ENCODE results near the gene ADARB2.
A peak's percentile ranks its signal among the peaks of the same experiment; 100 is the strongest.

Gene ADARB2

GRCh38 chr10:1558906-1559305 lies 178.4 kb downstream of the ADARB2 start:
- ATAC-seq (replicated peaks), result no peak
- no peak overlapping the region for H3K4me3 Mint-ChIP-seq
- peaks cover 55 to 85% of the 10 kb centered on the region in 2 donors for H3K27me3 Mint-ChIP-seq

GRCh38 chr10:1557081-1557480 lies 180.2 kb downstream of the ADARB2 start:
- H3K27me3 Mint-ChIP-seq, result peaks cover 51 to 72% of the 10 kb centered on the region in 2 donors
- no peak overlapping the region for H3K27ac Mint-ChIP-seq
- H3K4me3 Mint-ChIP-seq, result no peak overlapping the region
- DNase-seq (no peak), ATAC-seq (replicated peaks) (no peak)
- H3K9me3 Mint-ChIP-seq, result no peaks in the 10 kb centered on the region
- no peaks in the 10 kb centered on the region for H3K4me1 Mint-ChIP-seq (ENCODE audit: low read depth in 2 of 2)
- no peaks in the 10 kb centered on the region for H3K36me3 Mint-ChIP-seq (ENCODE audit: insufficient read depth)

More at GRCh38 chr10:1558906-1559305, 178.4 kb downstream of the ADARB2 start:
- Mint-ChIP-seq H3K9me3 (no peaks in the 10 kb centered on the region), H3K4me1 (ENCODE audit: low read depth in 2 of 2) (no peaks in the 10 kb centered on the region), H3K36me3 (ENCODE audit: insufficient read depth) (no peaks in the 10 kb centered on the region), H3K27ac (no peak overlapping the region)
- DNase-seq, result no peak

GRCh38 chr10:1556496-1556895 lies 180.8 kb downstream of the ADARB2 start:
- ATAC-seq (replicated peaks) (no peak), DNase-seq (no peak)
- Mint-ChIP-seq H3K4me3 (no peak overlapping the region), H3K4me1 (ENCODE audit: low read depth in 2 of 2) (no peaks in the 10 kb centered on the region), H3K27ac (no peak overlapping the region), H3K36me3 (ENCODE audit: insufficient read depth) (no peaks in the 10 kb centered on the region), H3K27me3 (peaks cover 46 to 71% of the 10 kb centered on the region in 2 donors), H3K9me3 (no peaks in the 10 kb centered on the region)

GRCh38 chr10:1553951-1554350 lies 183.4 kb downstream of the ADARB2 start:
- Mint-ChIP-seq H3K36me3 (ENCODE audit: insufficient read depth) (no peaks in the 10 kb centered on the region), H3K27ac (no peak overlapping the region), H3K9me3 (no peaks in the 10 kb centered on the region), H3K4me1 (ENCODE audit: low read depth in 2 of 2) (peaks cover 0 to 4% of the 10 kb centered on the region in 2 donors), H3K27me3 (peaks cover 27 to 59% of the 10 kb centered on the region in 2 donors), H3K4me3 (no peak overlapping the region)
- ATAC-seq (replicated peaks), result no peak
- no peak for DNase-seq

GRCh38 chr10:1552881-1553670 lies 184.2 kb downstream of the ADARB2 start:
- Mint-ChIP-seq H3K27me3 (peaks cover 18 to 54% of the 10 kb centered on the region in 2 donors), H3K9me3 (no peaks in the 10 kb centered on the region), H3K36me3 (ENCODE audit: insufficient read depth) (no peaks in the 10 kb centered on the region), H3K4me3 (no peak overlapping the region), H3K4me1 (ENCODE audit: low read depth in 2 of 2) (peaks cover 0 to 4% of the 10 kb centered on the region in 2 donors), H3K27ac (no peak overlapping the region)
- no peak for ATAC-seq (replicated peaks)
- DNase-seq, result no peak

- Mint-ChIP-seq H3K9me3 (no peaks in the 10 kb centered on the region), H3K27ac (no peak overlapping the region), H3K4me1 (ENCODE audit: low read depth in 2 of 2) (peaks cover 0 to 4% of the 10 kb centered on the region in 2 donors), H3K27me3 (peaks cover 11 to 48% of the 10 kb centered on the region in 2 donors), H3K4me3 (no peak overlapping the region), H3K36me3 (ENCODE audit: insufficient read depth) (no peaks in the 10 kb centered on the region)
- DNase-seq (no peak), ATAC-seq (replicated peaks) (no peak)
Measured at GRCh38 chr10:1552406-1552805, 184.9 kb downstream of the ADARB2 start.

GRCh38 chr10:1551636-1552338 lies 185.5 kb downstream of the ADARB2 start:
- Mint-ChIP-seq H3K9me3 (no peaks in the 10 kb centered on the region), H3K27me3 (peaks cover 5 to 45% of the 10 kb centered on the region in 2 donors), H3K27ac (no peak overlapping the region), H3K4me3 (no peak overlapping the region), H3K36me3 (ENCODE audit: insufficient read depth) (no peaks in the 10 kb centered on the region), H3K4me1 (ENCODE audit: low read depth in 2 of 2) (peaks cover 0 to 4% of the 10 kb centered on the region in 2 donors)
- no peak for ATAC-seq (replicated peaks)
- no peak for DNase-seq

- Mint-ChIP-seq H3K27me3 (peaks cover 0 to 52% of the 10 kb centered on the region in 2 donors), H3K36me3 (ENCODE audit: insufficient read depth) (no peaks in the 10 kb centered on the region), H3K4me1 (ENCODE audit: low read depth in 2 of 2) (peaks cover 0 to 4% of the 10 kb centered on the region in 2 donors), H3K9me3 (no peaks in the 10 kb centered on the region), H3K4me3 (no peak overlapping the region), H3K27ac (no peak overlapping the region)
- ATAC-seq (replicated peaks), result no peak
- no peak for DNase-seq
Measured at GRCh38 chr10:1550616-1551015, 186.7 kb downstream of the ADARB2 start.

GRCh38 chr10:1550291-1550595 lies 187.1 kb downstream of the ADARB2 start:
- H3K27me3 Mint-ChIP-seq, result peaks cover 0 to 55% of the 10 kb centered on the region in 2 donors
- H3K36me3 Mint-ChIP-seq (ENCODE audit: insufficient read depth), result no peaks in the 10 kb centered on the region
- peaks cover 0 to 4% of the 10 kb centered on the region in 2 donors for H3K4me1 Mint-ChIP-seq (ENCODE audit: low read depth in 2 of 2)
- ATAC-seq (replicated peaks), result no peak
- DNase-seq, result no peak
- H3K9me3 Mint-ChIP-seq, result no peaks in the 10 kb centered on the region
- no peak overlapping the region for H3K27ac Mint-ChIP-seq
- H3K4me3 Mint-ChIP-seq, result no peak overlapping the region

- no peaks in the 10 kb centered on the region for H3K36me3 Mint-ChIP-seq (ENCODE audit: insufficient read depth)
- H3K27me3 Mint-ChIP-seq, result peaks cover 0 to 52% of the 10 kb centered on the region in 2 donors
- no peaks in the 10 kb centered on the region for H3K9me3 Mint-ChIP-seq
- H3K4me3 Mint-ChIP-seq, result no peak overlapping the region
- H3K4me1 Mint-ChIP-seq (ENCODE audit: low read depth in 2 of 2), result peaks cover 0 to 4% of the 10 kb centered on the region in 2 donors
- no peak overlapping the region for H3K27ac Mint-ChIP-seq
- no peak for ATAC-seq (replicated peaks)
- DNase-seq, result no peak
Measured at GRCh38 chr10:1549591-1550290, 187.6 kb downstream of the ADARB2 start.

GRCh38 chr10:1548596-1548995 lies 188.7 kb downstream of the ADARB2 start:
- H3K36me3 Mint-ChIP-seq (ENCODE audit: insufficient read depth), result no peaks in the 10 kb centered on the region

GRCh38 chr10:1548146-1548545 lies 189.2 kb downstream of the ADARB2 start:
- Mint-ChIP-seq H3K27ac (no peak overlapping the region), H3K36me3 (ENCODE audit: insufficient read depth) (no peaks in the 10 kb centered on the region), H3K4me3 (no peak overlapping the region), H3K9me3 (no peaks in the 10 kb centered on the region), H3K27me3 (peaks cover 0 to 44% of the 10 kb centered on the region in 2 donors), H3K4me1 (ENCODE audit: low read depth in 2 of 2) (peaks cover 0 to 4% of the 10 kb centered on the region in 2 donors)
- ATAC-seq (replicated peaks) (no peak), DNase-seq (no peak)

More at GRCh38 chr10:1548596-1548995, 188.7 kb downstream of the ADARB2 start:
- H3K4me1 Mint-ChIP-seq (ENCODE audit: low read depth in 2 of 2), result peaks cover 0 to 4% of the 10 kb centered on the region in 2 donors
- H3K4me3 Mint-ChIP-seq, result no peak overlapping the region
- DNase-seq, result no peak
- no peak for ATAC-seq (replicated peaks)
- H3K27ac Mint-ChIP-seq, result no peak overlapping the region
- H3K9me3 Mint-ChIP-seq, result no peaks in the 10 kb centered on the region
- H3K27me3 Mint-ChIP-seq, result peaks cover 0 to 44% of the 10 kb centered on the region in 2 donors

GRCh38 chr10:1546431-1547110 lies 190.8 kb downstream of the ADARB2 start:
- DNase-seq, result no peak
- Mint-ChIP-seq H3K27me3 (peaks cover 0 to 38% of the 10 kb centered on the region in 2 donors), H3K36me3 (ENCODE audit: insufficient read depth) (no peaks in the 10 kb centered on the region), H3K9me3 (no peaks in the 10 kb centered on the region), H3K4me3 (no peak overlapping the region), H3K4me1 (ENCODE audit: low read depth in 2 of 2) (peaks cover 0 to 4% of the 10 kb centered on the region in 2 donors), H3K27ac (peak overlapping the region in 1 of 2 donors; percentile 2)
- no peak for ATAC-seq (replicated peaks)
